HepG2 (cell line): Measurements from ENCODE around the gene COL13A1. TPM values are rescaled to one million over a fixed set of nuclear protein-coding genes. Genes with fewer than 3 reads are reported as not detected.

Source experiments
- ATAC-seq: fragments of 200-7000 bp; cut with Tn5 transposase; 3 replicates; pipeline ENCODE4 v1.9.1; 2020; ENCODE audit warnings: mild to moderate bottlenecking, moderate library complexity
- BruUV-seq: library from RNA; stranded (reverse); fragments of 400-500 nt; replicated peaks from 2 replicates; lab custom pipeline; 2021; lab: Mats Ljungman, UMichigan
- CTCF ChIA-PET: fragments of 300-600 bp; formaldehyde crosslinking; extraction: SDS; loops from one replicate; lab custom pipeline; 2021; ENCODE audit warnings: low total read pairs, inconsistent platforms, low intra/inter-chr PET ratio; lab: Yijun Ruan, JAX
- POLR2A ChIA-PET: fragments of 350-600 bp; sonication (Branson Sonifier 250); formaldehyde crosslinking; loops from one replicate; lab custom pipeline; 2020; ENCODE audit warnings: antibody characterized with exemption, inconsistent platforms; lab: Yijun Ruan, JAX
- DNase-seq: peaks from one replicate; pipeline ENCODE4 v3.0.0-alpha.2; 2015; ENCODE audit warnings: low spot score
- FAIRE-seq: peaks from 3 replicates; lab custom pipeline; 2011; peaks lifted over from hg19 to GRCh38; lab: Jason Lieb, UNC
- H2AFZ ChIP-seq: one replicate; pipeline ENCODE4 v1.6.1; 2011; ENCODE audit warnings: low read length, inconsistent platforms
- H3K27ac ChIP-seq: fragments of 300-600 bp; 3 replicates; pipeline ENCODE4 v1.8.0; 2011; ENCODE audit warnings: mixed run types, mild to moderate bottlenecking, mixed read lengths, low read length, inconsistent platforms; ENCODE audit not compliant: insufficient read depth; ENCODE audit errors: extremely low read length
- H3K27me3 ChIP-seq, 2 experiments: fragments of 200-600 bp in 1 of 2; 2 replicates in 1 of 2; 3 replicates in 1 of 2; pipeline versions ENCODE4 v1.6.0 to v1.8.0; 2011; ENCODE audit warnings: low read length in 2 of 2, mild to moderate bottlenecking in 2 of 2, moderate library complexity in 2 of 2, inconsistent platforms in 1 of 2; ENCODE audit not compliant: insufficient read depth in 2 of 2, control insufficient read depth in 1 of 2
- H3K36me3 ChIP-seq, 2 experiments: fragments of 200-600 bp in 1 of 2; replicated peaks in 1 of 2; 2 replicates in 1 of 2; 3 replicates in 1 of 2; pipeline versions ENCODE4 v1.5.1 to v1.8.0; 2011; ENCODE audit warnings: low read length in 2 of 2, inconsistent platforms in 1 of 2; ENCODE audit not compliant: insufficient read depth in 2 of 2, control insufficient read depth in 1 of 2
- H3K4me1 ChIP-seq: 2 replicates; pipeline ENCODE4 v1.5.1; 2012; ENCODE audit warnings: low read length, inconsistent platforms; ENCODE audit not compliant: insufficient read depth
- H3K4me2 ChIP-seq: 2 replicates; pipeline ENCODE4 v1.6.0; 2011; ENCODE audit warnings: low read depth, low read length, inconsistent platforms
- H3K4me3 ChIP-seq, 3 experiments: fragments of 200-600 bp in 1 of 3; sonication (generic), shearing (Covaris generic) in 1 of 3; replicated peaks in 1 of 3; 2 replicates each; pipeline ENCODE4 v1.5.1; 2011 to 2016; ENCODE audit warnings: low read length in 3 of 3, inconsistent platforms in 2 of 3, low read depth in 2 of 3, mild to moderate bottlenecking in 2 of 3, control low read depth in 1 of 3, mixed read lengths in 1 of 3; ENCODE audit not compliant: insufficient read depth in 1 of 3
- H3K79me2 ChIP-seq: one replicate; pipeline ENCODE4 v1.6.1; 2011; ENCODE audit warnings: low read length, inconsistent platforms; ENCODE audit not compliant: insufficient read depth
- H3K9ac ChIP-seq: 2 replicates; pipeline ENCODE4 v1.6.0; 2011; ENCODE audit warnings: mild to moderate bottlenecking, low read depth, low read length, inconsistent platforms; ENCODE audit not compliant: insufficient read depth
- H3K9me3 ChIP-seq: 2 replicates; pipeline ENCODE4 v1.5.1; 2012; ENCODE audit warnings: mild to moderate bottlenecking, low read length
- H4K20me1 ChIP-seq: 2 replicates; pipeline ENCODE4 v1.6.0; 2011; ENCODE audit warnings: inconsistent platforms, mild to moderate bottlenecking, low read length, moderate library complexity; ENCODE audit not compliant: insufficient read depth
- AGO1 ChIP-seq: fragments of 200-400 bp; formaldehyde crosslinking; IDR thresholded peaks from 2 replicates; pipeline ENCODE4 v1.6.1; 2017; ENCODE audit warnings: mild to moderate bottlenecking, low read depth, low read length, moderate library complexity; ENCODE audit not compliant: poor library complexity, severe bottlenecking
- BHLHE40 ChIP-seq: IDR thresholded peaks from 2 replicates; pipeline ENCODE4 v1.6.1; 2011; ENCODE audit warnings: low read length, improper control_type of control experiment
- CHD2 ChIP-seq: IDR thresholded peaks from 2 replicates; pipeline ENCODE4 v1.6.1; 2011; ENCODE audit warnings: low read depth, low read length, improper control_type of control experiment
- DPF2 ChIP-seq: sonication (generic); formaldehyde crosslinking; IDR thresholded peaks from 2 replicates; pipeline ENCODE4 v1.4.0; 2020; ENCODE audit warnings: mild to moderate bottlenecking, low read depth, missing genetic modification reagents, borderline replicate concordance
- EEA1 ChIP-seq: sonication (generic); formaldehyde crosslinking; IDR thresholded peaks from 2 replicates; pipeline ENCODE4 v1.5.1; 2020; ENCODE audit warnings: mild to moderate bottlenecking, missing genetic modification reagents, borderline replicate concordance
- MAFK ChIP-seq, 2 experiments: IDR thresholded peaks in 1 of 2; conservative IDR thresholded peaks in 1 of 2; 2 replicates each; pipeline ENCODE4 v1.6.1; 2011; ENCODE audit warnings: improper control_type of control experiment in 2 of 2, low read length in 2 of 2
- MIER2 ChIP-seq: IDR thresholded peaks from 2 replicates; pipeline ENCODE4 v1.6.1; 2016; ENCODE audit warnings: missing biosample characterization, missing genetic modification reagents
- RXRB ChIP-seq: IDR thresholded peaks from 2 replicates; pipeline ENCODE4 v1.6.1; 2016; ENCODE audit warnings: borderline replicate concordance, missing genetic modification reagents, missing compliant biosample characterization
- ZFX ChIP-seq: sonication (generic); formaldehyde crosslinking; IDR thresholded peaks from 2 replicates; pipeline ENCODE4 v1.4.0; 2020; ENCODE audit warnings: mild to moderate bottlenecking, low read depth, missing genetic modification reagents, moderate library complexity
- ZNF121 ChIP-seq: sonication (generic); formaldehyde crosslinking; IDR thresholded peaks from 2 replicates; pipeline ENCODE4 v1.5.0; 2020; ENCODE audit warnings: mild to moderate bottlenecking, missing genetic modification reagents
- ZNF138 ChIP-seq: sonication (generic); formaldehyde crosslinking; IDR thresholded peaks from 2 replicates; pipeline ENCODE4 v1.5.0; 2020; ENCODE audit warnings: mild to moderate bottlenecking, low read depth, missing genetic modification reagents
- ZNF530 ChIP-seq: sonication (generic); formaldehyde crosslinking; IDR thresholded peaks from 2 replicates; pipeline ENCODE4 v1.5.0; 2020; ENCODE audit warnings: low read depth, mild to moderate bottlenecking, missing genetic modification reagents
- ZNF781 ChIP-seq: sonication (generic); formaldehyde crosslinking; IDR thresholded peaks from 2 replicates; pipeline ENCODE4 v1.5.1; 2020; ENCODE audit warnings: borderline replicate concordance, mild to moderate bottlenecking, missing genetic modification reagents; ENCODE audit errors: not compliant biosample characterization
- WGBS: methylation state at CpG from one replicate; pipeline ENCODE4 v1.1.6; 2017; ENCODE audit warnings: low lambda C conversion rate; 5-methylcytosine and 5-hydroxymethylcytosine counted together
- in situ Hi-C: cut with HindIII; loops from 2 replicates; pipeline ENCODE4 v1.10.0; 2017; ENCODE audit warnings: low pct_unique_long_range_greater_than_20kb; ENCODE audit not compliant: extremely low pct_ligation_motif_present
- intact Hi-C: fragments of 100-400 bp; cut with micrococcal nuclease; formaldehyde crosslinking; loops from one replicate; pipeline ENCODE4 v1.10.0; 2022; ENCODE audit not compliant: unreplicated experiment
- polyA plus RNA-seq, 8 experiments: library from polyadenylated mRNA; depleted of rRNA in 3 of 8; stranded (reverse) in 7 of 8; unstranded in 1 of 8; fragments of >200 nt; fragmentation: Illumina TruSeq in 4 of 8; extraction: Trizol in 4 of 8; gene quantifications; 2 replicates each; pipeline versions ENCODE4 v1.2.1 to v1.2.3, GENCODE V29; 2011 to 2016; ENCODE audit warnings: low read depth in 4 of 8, missing spikeins in 1 of 8, mixed read lengths in 1 of 8; ENCODE audit not compliant: insufficient read depth in 1 of 8
- total RNA-seq, 5 experiments: library from RNA; depleted of rRNA; stranded (reverse); fragments of >200 nt; fragmentation: Illumina TruSeq; extraction: Trizol; gene quantifications; 2 replicates each; pipeline ENCODE4 v1.2.3, GENCODE V29; 2016; ENCODE audit warnings: low read depth in 1 of 5

The COL13A1 gene
- total and polyA plus RNA-seq, 2 of the 13 experiments (the other 11 are each of a cell fraction or from before 2014, with no cell fraction given) = 0.07 TPM; not detected in 1

GRCh38 chr10:69884024-69884367, 82.3 kb downstream of the COL13A1 start:
- in situ Hi-C loops (no loop called here), intact Hi-C loops (no loop called here)
- no peak for TF ChIP-seq DPF2 (CRISPR knock-in tag)
- no peak for TF ChIP-seq AGO1
- no peak for TF ChIP-seq RXRB
- no peak for TF ChIP-seq ZNF781
- no peak for TF ChIP-seq ZNF121 (CRISPR knock-in tag)
- no peak for TF ChIP-seq ZFX (CRISPR knock-in tag)
- TF ChIP-seq EEA1 (CRISPR knock-in tag) = no peak
- no peak for TF ChIP-seq MAFK (conservative IDR thresholded peaks at IDR 0.05 in 1 of 2, IDR thresholded peaks at IDR 0.05 in 1 of 2; ENCODE audit: low read length in 2 of 2)
- no peak for TF ChIP-seq ZNF530
- no peak for TF ChIP-seq ZNF138
- no peak for TF ChIP-seq BHLHE40
- TF ChIP-seq CHD2 = no peak
- TF ChIP-seq MIER2 (CRISPR knock-in tag) = no peak
- H3K9ac ChIP-seq = no peak overlapping the region
- H3K9me3 ChIP-seq = no peaks in the 10 kb centered on the region
- ChIA-PET CTCF (no interaction called here), POLR2A (no interaction called here)
- H3K79me2 ChIP-seq = no peaks in the 10 kb centered on the region
- no TSS peak for BruUV-seq
- H2AFZ ChIP-seq = no peak overlapping the region
- no peak for FAIRE-seq
- WGBS = 29% methylated on average over 3 of the region's 3 CpGs
- no peak overlapping the region for H3K27ac ChIP-seq
- H3K4me3 ChIP-seq = no peak overlapping the region
- no peaks in the 10 kb centered on the region for H3K36me3 ChIP-seq
- ATAC-seq = no peak
- H3K27me3 ChIP-seq = peaks cover 11 to 46% of the 10 kb centered on the region in 2 experiments
- H3K4me2 ChIP-seq = no peak overlapping the region
- no peak for DNase-seq
- H4K20me1 ChIP-seq = no peaks in the 10 kb centered on the region
- H3K4me1 ChIP-seq = peaks cover 20% of the 10 kb centered on the region
